Mesodermal cell (in vitro differentiated cells): ENCODE results near the gene BCL2L2.
A peak's percentile ranks its signal among the peaks of the same experiment; 100 is the strongest.

ENCODE experiments used
- H3K27ac ChIP-seq: 2 replicates; pipeline ENCODE4 v1.7.0; 2013; ENCODE audit warnings: mild to moderate bottlenecking, low read depth, low read length, moderate library complexity; ENCODE audit not compliant: severe bottlenecking
- H3K36me3 ChIP-seq: 2 replicates; pipeline ENCODE4 v1.7.1; 2013; ENCODE audit warnings: mild to moderate bottlenecking, low read length, moderate library complexity; ENCODE audit not compliant: control insufficient read depth, insufficient read depth
- H3K4me1 ChIP-seq: one replicate; pipeline ENCODE4 v1.7.1; 2013; ENCODE audit warnings: mild to moderate bottlenecking, low read length; ENCODE audit not compliant: insufficient read depth, control insufficient read depth, poor library complexity, severe bottlenecking
- H3K4me3 ChIP-seq: 2 replicates; pipeline ENCODE4 v1.7.0; 2013; ENCODE audit warnings: low read length, control low read depth, mild to moderate bottlenecking; ENCODE audit not compliant: insufficient read depth, poor library complexity, severe bottlenecking; ENCODE audit errors: extremely low read depth
- H3K9me3 ChIP-seq: 2 replicates; pipeline ENCODE4 v1.7.1; 2013; ENCODE audit warnings: mild to moderate bottlenecking, low read length, moderate library complexity; ENCODE audit not compliant: control insufficient read depth
- WGBS, 2 experiments: methylation state at CpG; one replicate each; pipeline ENCODE4 v1.1.5; 2013; ENCODE audit warnings: missing lambda C conversion rate in 2 of 2; ENCODE audit not compliant: insufficient coverage in 2 of 2; 5-methylcytosine and 5-hydroxymethylcytosine counted together

Gene BCL2L2

GRCh38 chr14:23300687-23301223, 5.9 kb upstream of the BCL2L2 start:
- Histone ChIP-seq H3K4me1 (peaks cover 11% of the 10 kb centered on the region), H3K4me3 (peak overlapping the region; percentile 52), H3K9me3 (no peaks in the 10 kb centered on the region), H3K27ac (peak overlapping the region; percentile 80), H3K36me3 (peaks cover 8% of the 10 kb centered on the region)
- 13 to 21% methylated on average over 2 to 9 of the region's 13 CpGs for WGBS, 2 experiments

DNA sequence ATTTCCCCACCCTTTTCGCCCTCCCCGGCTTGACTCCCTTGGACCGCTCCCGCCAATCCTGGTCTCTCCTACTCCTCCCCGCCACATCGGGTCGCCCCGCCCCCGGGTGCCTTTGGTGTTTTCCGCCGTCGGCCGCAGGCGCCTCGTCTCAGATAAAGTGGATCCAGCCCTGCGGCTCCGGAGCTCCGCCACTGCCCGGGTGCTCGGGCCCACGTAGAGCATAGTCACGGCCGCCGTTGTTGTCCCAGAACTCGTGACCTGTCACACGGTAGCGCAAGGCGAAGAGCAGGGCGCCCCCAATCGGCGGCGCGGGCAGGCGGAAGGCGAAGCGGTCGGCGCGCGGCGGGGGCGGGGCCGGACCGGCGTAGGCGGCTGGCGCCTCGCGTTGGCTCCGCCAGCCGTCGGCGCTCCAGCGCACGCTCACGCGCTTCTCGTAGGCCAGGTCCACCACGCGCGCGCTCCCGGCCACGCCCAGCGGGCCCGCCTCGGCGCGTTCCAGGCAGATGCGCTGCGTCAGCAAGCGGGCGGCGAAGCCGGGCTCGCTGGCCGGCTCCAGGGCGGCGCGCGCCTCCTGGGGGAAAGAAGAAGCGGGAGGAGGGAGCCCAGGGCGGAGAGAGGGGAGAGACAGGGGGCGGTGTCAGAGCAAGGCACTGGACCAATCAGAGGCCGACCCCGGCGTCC, 5.2 kb upstream of the BCL2L2 start:
- peak overlapping the region; percentile 96 for H3K27ac ChIP-seq
- H3K4me1 ChIP-seq, result peaks cover 11% of the 10 kb centered on the region
- WGBS, 2 experiments, result 0 to 1% methylated on average over 65 to 78 of the region's 87 CpGs
- peaks cover 8% of the 10 kb centered on the region for H3K36me3 ChIP-seq
- H3K9me3 ChIP-seq, result no peaks in the 10 kb centered on the region
- peak overlapping the region; percentile 67 for H3K4me3 ChIP-seq

DNA sequence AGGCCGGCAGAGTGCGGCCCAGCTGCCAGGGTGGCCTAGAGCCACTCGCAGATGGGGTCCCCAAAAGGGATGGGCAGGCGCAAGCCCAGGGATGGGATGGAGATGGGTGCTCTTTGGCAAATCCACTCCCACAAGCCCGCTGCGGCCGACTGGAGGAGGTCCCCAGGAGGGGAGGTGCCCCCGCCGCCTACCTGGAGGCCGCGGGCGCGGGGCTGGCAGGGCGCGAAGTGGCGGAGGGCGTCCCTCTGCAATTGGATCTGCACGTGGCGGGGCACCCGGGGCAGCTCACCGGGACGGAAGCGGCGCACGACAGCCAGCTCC, 4.7 kb upstream of the BCL2L2 start:
- H3K36me3 ChIP-seq, result peaks cover 8% of the 10 kb centered on the region
- H3K9me3 ChIP-seq, result no peaks in the 10 kb centered on the region
- H3K4me3 ChIP-seq, result peak overlapping the region; percentile 67
- H3K4me1 ChIP-seq, result peaks cover 11% of the 10 kb centered on the region
- WGBS, 2 experiments, result 0 to 1% methylated on average over 19 to 23 of the region's 25 CpGs
- peak overlapping the region; percentile 96 for H3K27ac ChIP-seq

DNA sequence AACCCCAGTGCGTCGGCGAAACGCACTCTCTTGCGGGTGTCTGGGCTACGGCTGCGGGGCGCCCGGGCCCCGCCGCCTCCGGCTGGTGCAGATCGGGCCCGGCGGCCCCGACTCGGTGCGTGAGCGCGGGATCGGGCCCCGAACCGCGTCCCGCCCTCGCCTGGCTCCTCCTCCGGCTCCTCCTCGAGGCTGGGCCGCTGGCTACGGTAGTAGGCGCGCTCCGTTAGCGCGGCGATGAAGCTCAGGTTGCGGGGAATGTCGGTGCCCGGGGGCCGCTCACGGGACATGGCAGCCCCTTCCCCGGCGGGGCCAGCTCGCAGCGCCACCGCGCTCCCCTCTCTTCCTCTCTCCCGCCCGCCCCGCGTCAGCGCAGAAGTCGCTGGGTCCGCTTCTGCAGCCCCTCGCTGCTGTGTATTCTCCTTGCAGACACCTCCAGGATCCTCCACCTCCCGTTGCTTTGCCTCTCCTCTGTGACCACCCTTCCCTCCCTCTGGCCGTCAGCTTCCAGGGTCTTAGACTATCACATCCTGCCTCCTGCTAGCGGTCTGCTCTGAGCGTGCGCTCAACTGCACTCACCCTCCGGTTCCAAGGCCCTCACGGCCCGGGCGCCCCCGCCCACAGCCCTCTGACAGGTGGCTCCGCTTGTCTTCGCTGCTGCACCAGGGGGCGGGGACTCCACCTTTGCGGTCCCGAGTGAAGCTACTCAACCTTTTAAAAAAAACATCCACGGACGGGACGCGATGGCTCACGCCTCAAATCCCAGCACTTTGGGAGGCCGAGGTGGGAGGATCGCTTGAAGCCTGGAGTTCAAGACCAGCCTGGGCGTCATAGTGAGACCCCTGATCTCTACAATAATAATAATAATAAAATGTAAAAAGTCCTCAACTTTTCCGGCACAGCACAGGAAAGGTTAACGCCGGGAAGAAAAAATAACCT, 4.1 kb upstream of the BCL2L2 start, which contains the start of gene PPP1R3E:
PPP1R3E (minus strand) TSS at position 570 of the 936 bp plus-strand sequence; CDS start at position 287, 283 bp downstream.
- WGBS, 2 experiments, result 0 to 4% methylated on average over 35 to 62 of the region's 81 CpGs
- Histone ChIP-seq H3K4me3 (peak within 1 kb of the TSS; percentile 67), H3K27ac (peak within 1 kb of the TSS; percentile 96), H3K4me1 (peaks cover 12% of the 10 kb centered on the region), H3K36me3 (peaks cover 9% of the 10 kb centered on the region), H3K9me3 (no peaks in the 10 kb centered on the region)

- peaks cover 14% of the 10 kb centered on the region for H3K4me1 ChIP-seq
- H3K36me3 ChIP-seq, result peaks cover 46% of the 10 kb centered on the region
- peak overlapping the region; percentile 86 for H3K4me3 ChIP-seq
- WGBS, 2 experiments, result 0% methylated on average over 1 of the region's 5 CpGs
- peak overlapping the region; percentile 72 for H3K27ac ChIP-seq
- no peaks in the 10 kb centered on the region for H3K9me3 ChIP-seq
Measured at GRCh38 chr14:23307146-23307530, 505 bp downstream of the BCL2L2 start.

GRCh38 chr14:23307687-23308644, 1.3 kb downstream of the BCL2L2 start:
- peaks cover 50% of the 10 kb centered on the region for H3K36me3 ChIP-seq
- no peak overlapping the region for H3K27ac ChIP-seq
- peak overlapping the region; percentile 86 for H3K4me3 ChIP-seq
- WGBS, 2 experiments, result 90 to 94% methylated on average over 17 to 19 of the region's 22 CpGs
- H3K4me1 ChIP-seq, result peaks cover 14% of the 10 kb centered on the region
- no peaks in the 10 kb centered on the region for H3K9me3 ChIP-seq

DNA sequence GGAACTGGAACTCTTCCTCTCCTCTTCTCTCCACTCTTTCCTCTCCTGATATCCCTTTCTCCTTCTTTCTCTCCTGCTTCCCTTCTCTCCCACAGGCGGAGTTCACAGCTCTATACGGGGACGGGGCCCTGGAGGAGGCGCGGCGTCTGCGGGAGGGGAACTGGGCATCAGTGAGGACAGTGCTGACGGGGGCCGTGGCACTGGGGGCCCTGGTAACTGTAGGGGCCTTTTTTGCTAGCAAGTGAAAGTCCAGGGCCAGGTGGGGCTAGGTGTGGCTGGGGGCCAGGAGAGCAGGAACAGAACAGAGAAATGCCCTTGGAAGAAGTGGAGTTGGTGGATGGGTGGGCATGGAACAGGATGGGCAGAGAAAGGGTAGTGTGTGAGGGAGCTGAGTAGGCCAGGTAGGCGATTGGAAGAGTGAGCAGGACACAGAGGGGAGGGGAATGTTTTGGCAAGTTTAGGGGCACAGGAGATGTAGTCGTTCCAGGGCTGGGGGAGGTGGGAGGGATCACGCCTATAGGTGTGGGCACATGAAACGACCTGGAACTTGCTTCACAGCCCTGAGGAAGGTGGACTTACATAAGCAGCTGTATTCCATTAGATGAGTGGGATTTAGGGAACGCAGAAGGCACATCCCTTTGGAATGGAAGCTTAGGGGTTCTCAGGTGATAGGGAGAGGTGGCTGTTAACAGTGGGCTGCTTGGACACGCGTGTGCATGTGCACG, 2.2 kb downstream of the BCL2L2 start:
- H3K27ac ChIP-seq, result no peak overlapping the region
- peaks cover 54% of the 10 kb centered on the region for H3K36me3 ChIP-seq
- no peaks in the 10 kb centered on the region for H3K9me3 ChIP-seq
- peaks cover 14% of the 10 kb centered on the region for H3K4me1 ChIP-seq
- 96 to 98% methylated on average over 12 to 17 of the region's 17 CpGs for WGBS, 2 experiments
- H3K4me3 ChIP-seq, result no peak overlapping the region

- Histone ChIP-seq H3K27ac (no peak overlapping the region), H3K9me3 (no peaks in the 10 kb centered on the region), H3K36me3 (peaks cover 63% of the 10 kb centered on the region), H3K4me3 (no peak overlapping the region), H3K4me1 (peaks cover 14% of the 10 kb centered on the region)
- WGBS, 2 experiments, result 89 to 100% methylated on average over 1 of the region's 1 CpG
Measured at GRCh38 chr14:23310546-23310945, 3.9 kb downstream of the BCL2L2 start.

- H3K36me3 ChIP-seq, result peaks cover 58% of the 10 kb centered on the region
- H3K27ac ChIP-seq, result no peak overlapping the region
- 97 to 100% methylated on average over 4 of the region's 5 CpGs for WGBS, 2 experiments
- peaks cover 9% of the 10 kb centered on the region for H3K4me1 ChIP-seq
- no peaks in the 10 kb centered on the region for H3K9me3 ChIP-seq
- H3K4me3 ChIP-seq, result no peak overlapping the region
Measured at GRCh38 chr14:23316300-23316699, 9.7 kb downstream of the BCL2L2 start.
